HG02943 (cell line): ENCODE measurements around the gene BOC.

Experiments used
- ATAC-seq: cut with Tn5 transposase; IDR thresholded peaks from one replicate; pipeline ENCODE4 v1.9.1; 2021; ENCODE audit warnings: mild to moderate bottlenecking, low read depth, moderate library complexity; ENCODE audit not compliant: unreplicated experiment

The BOC gene

GRCh38 chr3:113193288-113193687 lies 18.1 kb upstream of the BOC start:
- no peak for ATAC-seq

DNA sequence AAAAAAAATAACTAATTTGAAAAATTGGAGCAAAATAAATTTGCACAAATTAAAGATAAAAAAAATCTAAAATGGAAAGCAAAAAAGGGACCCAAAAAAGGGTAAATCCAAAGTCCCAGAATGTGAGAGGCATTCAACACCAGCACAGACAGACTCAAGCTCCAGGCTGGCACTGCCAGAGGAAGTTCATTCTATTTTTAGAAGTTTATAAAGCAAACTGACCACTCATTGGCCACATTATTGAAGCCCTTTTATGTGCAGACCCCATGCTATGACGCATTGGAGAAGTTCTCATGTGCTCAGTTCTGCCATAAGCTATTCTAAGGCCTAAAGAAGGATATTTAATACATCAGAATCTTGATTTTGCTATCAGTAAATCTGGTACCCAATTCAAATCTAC lies 17.6 kb upstream of the BOC start:
- ATAC-seq, result no peak

- ATAC-seq, result no peak
Measured at GRCh38 chr3:113194823-113195401, 16.4 kb upstream of the BOC start.

GRCh38 chr3:113200351-113200750 lies 11.0 kb upstream of the BOC start:
- ATAC-seq, result no peak

- no peak for ATAC-seq
Measured at GRCh38 chr3:113200946-113201345, 10.4 kb upstream of the BOC start.

- ATAC-seq, result no peak
Measured at GRCh38 chr3:113204371-113204770, 7.0 kb upstream of the BOC start.

- no peak for ATAC-seq
Measured at GRCh38 chr3:113205481-113205880, 5.9 kb upstream of the BOC start.

DNA sequence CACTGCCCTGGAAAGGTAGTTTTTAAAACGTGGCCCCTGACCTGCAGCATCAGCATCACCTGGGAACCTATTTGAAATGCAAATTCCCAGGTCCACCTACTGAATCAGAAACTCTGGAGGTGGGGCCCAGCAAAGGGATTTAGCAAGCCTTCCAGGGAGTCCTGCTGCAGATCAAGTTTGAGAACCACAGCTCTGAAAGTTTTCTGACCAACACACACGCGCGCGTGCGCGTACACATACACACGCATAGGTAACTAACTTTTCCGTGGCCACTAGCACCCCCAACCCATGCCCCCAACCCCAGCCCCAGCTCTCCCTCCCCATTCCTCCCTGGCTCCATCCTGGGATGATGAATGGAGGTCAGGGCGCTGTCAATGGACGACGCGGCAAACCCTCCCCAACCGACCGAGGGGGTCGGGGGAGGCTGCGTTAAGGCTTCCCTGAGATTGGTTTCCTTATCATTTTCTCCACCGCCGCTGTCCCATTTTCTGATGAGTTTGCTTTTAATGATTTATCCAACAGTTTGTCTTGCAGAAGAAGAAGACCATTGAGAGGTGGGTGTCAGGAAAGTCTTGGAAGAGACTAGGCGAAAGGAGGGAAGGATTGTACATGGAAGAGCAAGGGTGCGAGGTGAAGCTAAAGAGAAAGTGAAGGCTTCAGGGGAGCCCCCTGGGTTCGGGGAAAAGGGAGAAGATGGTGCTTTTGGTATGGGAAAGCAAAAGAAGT lies 590 bp upstream of the BOC start:
- no peak for ATAC-seq

DNA sequence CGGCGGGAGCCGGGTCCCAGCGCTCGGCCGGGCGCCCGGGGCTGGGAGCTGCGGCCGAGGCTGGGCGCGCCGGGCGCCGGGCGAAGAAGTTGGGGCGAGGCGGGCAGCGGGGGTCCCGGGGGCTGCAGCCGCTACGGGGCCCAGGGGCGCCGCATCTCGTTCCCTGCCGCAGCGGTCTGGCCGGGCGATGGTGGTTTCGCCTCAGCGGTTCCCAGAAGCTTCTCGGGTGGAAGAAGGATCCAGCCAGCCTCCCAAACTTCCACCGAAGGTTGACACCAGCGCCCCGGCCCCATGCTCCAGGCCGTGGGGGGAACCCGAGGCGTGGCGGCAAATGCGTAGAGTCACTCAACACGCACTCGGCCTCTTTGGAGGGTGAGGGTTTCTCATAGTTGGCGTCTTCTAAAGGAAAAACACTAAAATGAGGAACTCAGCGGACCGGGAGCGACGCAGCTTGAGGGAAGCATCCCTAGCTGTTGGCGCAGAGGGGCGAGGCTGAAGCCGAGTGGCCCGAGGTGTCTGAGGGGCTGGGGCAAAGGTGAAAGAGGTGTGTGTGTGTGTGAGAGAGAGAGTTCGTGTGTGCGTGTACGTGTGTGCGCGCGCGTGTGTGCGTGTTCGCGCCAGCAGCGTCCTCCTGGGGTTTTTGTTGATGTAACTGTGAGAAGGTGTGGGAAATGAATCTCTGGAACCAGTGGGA lies 940 bp downstream of the BOC start:
- no peak for ATAC-seq

DNA sequence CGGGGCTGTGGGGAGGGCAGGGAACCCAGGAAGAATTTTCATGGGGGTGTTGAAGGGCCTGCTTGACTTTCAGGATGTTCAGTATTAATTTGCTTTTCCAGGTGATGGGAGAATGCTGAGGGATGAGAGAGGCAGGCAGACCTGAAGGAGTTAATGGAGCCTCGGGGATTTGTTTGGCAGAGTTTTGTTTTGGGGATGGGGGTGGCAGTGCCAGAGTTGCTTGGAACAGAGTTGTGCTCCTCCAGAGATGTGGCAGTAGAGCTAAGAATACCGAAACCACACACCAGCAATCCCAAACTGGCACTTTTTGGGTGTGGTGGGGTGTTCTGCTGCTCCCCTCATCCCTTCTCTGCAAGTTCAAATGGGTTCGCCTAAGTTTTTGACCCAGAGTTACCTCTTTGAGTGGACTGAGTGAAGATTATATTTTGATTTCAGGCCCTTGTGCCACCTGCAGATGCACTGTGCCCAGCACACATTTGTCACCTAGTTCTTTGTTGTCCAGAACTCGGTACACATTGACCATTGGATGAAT lies 1.6 kb downstream of the BOC start:
- no peak for ATAC-seq

GRCh38 chr3:113213896-113214587 lies 2.7 kb downstream of the BOC start:
- no peak for ATAC-seq

- no peak for ATAC-seq
Measured at GRCh38 chr3:113214917-113215595, 3.7 kb downstream of the BOC start.

GRCh38 chr3:113216393-113216792 lies 5.0 kb downstream of the BOC start:
- ATAC-seq, result no peak

- ATAC-seq, result no peak
Measured at GRCh38 chr3:113218011-113218680, 6.8 kb downstream of the BOC start.

- no peak for ATAC-seq
Measured at GRCh38 chr3:113218681-113219045, 7.3 kb downstream of the BOC start.

- no peak for ATAC-seq
Measured at GRCh38 chr3:113219605-113220300, 8.4 kb downstream of the BOC start.

- ATAC-seq, result no peak
Measured at GRCh38 chr3:113220721-113221120, 9.4 kb downstream of the BOC start.

DNA sequence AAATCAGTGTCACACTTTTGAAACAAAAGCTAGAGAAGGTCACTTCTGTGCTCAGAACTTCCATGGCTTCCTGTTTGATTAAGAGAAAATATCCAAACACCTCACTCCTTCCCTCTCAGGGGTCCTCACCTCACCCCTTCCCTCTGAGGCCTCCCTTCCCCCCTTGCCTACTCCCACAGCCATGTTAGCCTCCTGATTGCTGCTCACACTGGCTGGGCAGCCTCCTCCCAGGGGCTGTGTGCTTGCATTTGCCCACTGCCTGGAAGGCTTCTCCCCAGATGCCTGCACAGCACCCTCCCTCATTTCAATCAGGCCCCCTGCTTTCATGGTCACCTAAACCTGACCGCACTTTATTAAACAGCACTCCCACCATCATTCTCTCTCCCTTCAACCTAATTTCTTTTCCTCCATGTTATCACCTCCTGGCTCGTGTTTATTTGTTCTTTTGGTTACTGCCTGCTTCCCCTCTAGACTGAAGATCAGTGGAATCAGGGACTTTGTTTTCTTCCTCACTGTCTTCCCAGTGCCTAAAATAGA lies 10.4 kb downstream of the BOC start:
- ATAC-seq, result no peak

- no peak for ATAC-seq
Measured at GRCh38 chr3:113222451-113223086, 11.2 kb downstream of the BOC start.
